Measurements from ENCODE around the gene PCDHA8. TPM values are rescaled to one million over a fixed set of nuclear protein-coding genes. Genes with fewer than 3 reads are reported as not detected.
"Not testable (repeated sequence)": the region's sequence is repeated elsewhere in the genome, so short reads cannot be mapped to it uniquely, and the experiment has no call there.

PCDHA8 gene
- total RNA-seq, 2 donors from 2014 or later = 2.1 to 4.6 TPM

- no peak for ATAC-seq
- intact Hi-C loops (cut with DNase I) = no loop called here
- 19 to 23% methylated on average over 6 of the region's 6 CpGs for WGBS, 2 donors
Measured at GRCh38 chr5:140822281-140822629, 18.7 kb upstream of the PCDHA8 start.

GRCh38 chr5:140822969-140823368, 18.0 kb upstream of the PCDHA8 start:
- H3K27ac ChIP-seq; H3K4me1 ChIP-seq; intact Hi-C loops (cut with DNase I); H3K4me3 ChIP-seq; H3K36me3 ChIP-seq (replicated peaks in 1 of 2; ENCODE audit: insufficient read depth in 1 of 2, low read depth in 2 of 2); H3K27me3 ChIP-seq; ATAC-seq; DNase-seq: not testable (repeated sequence)
- peaks cover 0 to 22% (median 4%) of the 10 kb centered on the region in 3 donors for H3K9me3 ChIP-seq
- WGBS, 2 donors = 42 to 58% methylated on average over 8 to 46 of the region's 48 CpGs

More at GRCh38 chr5:140822281-140822629, 18.7 kb upstream of the PCDHA8 start:
- TF ChIP-seq POLR2A (IDR thresholded peaks at IDR 0.05) = no peak
- TF ChIP-seq CTCF (IDR thresholded peaks at IDR 0.05) = no peak
- H3K4me3 ChIP-seq = no peak overlapping the region
- no peaks in the 10 kb centered on the region for H3K4me1 ChIP-seq
- peaks cover 0 to 21% (median 4%) of the 10 kb centered on the region in 3 donors for H3K9me3 ChIP-seq
- no peaks in the 10 kb centered on the region for H3K27me3 ChIP-seq
- H3K27ac ChIP-seq = no peak overlapping the region
- DNase-seq = no peak
- H3K36me3 ChIP-seq (replicated peaks in 1 of 2; ENCODE audit: insufficient read depth in 1 of 2, low read depth in 2 of 2) = no peaks in the 10 kb centered on the region

GRCh38 chr5:140823475-140823874, 17.5 kb upstream of the PCDHA8 start:
- WGBS, 2 donors = 31 to 43% methylated on average over 3 to 36 of the region's 38 CpGs
- Histone ChIP-seq H3K27me3 (no peaks in the 10 kb centered on the region), H3K36me3 (replicated peaks in 1 of 2; ENCODE audit: insufficient read depth in 1 of 2, low read depth in 2 of 2) (no peaks in the 10 kb centered on the region), H3K27ac (no peak overlapping the region), H3K9me3 (peaks cover 0 to 27% (median 4%) of the 10 kb centered on the region in 3 donors), H3K4me3 (no peak overlapping the region), H3K4me1 (no peaks in the 10 kb centered on the region)
- intact Hi-C loops (cut with DNase I) = no loop called here
- no peak for ATAC-seq
- DNase-seq = no peak
- no peak for TF ChIP-seq CTCF (IDR thresholded peaks at IDR 0.05)
- TF ChIP-seq POLR2A (IDR thresholded peaks at IDR 0.05) = no peak

- ATAC-seq (peak; percentile 47), DNase-seq (no peak)
- H3K4me3 ChIP-seq = no peak within 1 kb of the TSS
- H3K27ac ChIP-seq = no peak within 1 kb of the TSS
- TF ChIP-seq POLR2A (IDR thresholded peaks at IDR 0.05) (no peak), CTCF (IDR thresholded peaks at IDR 0.05) (peak in 3 of 7 experiments; percentile 8 to 24 (median 16))
- peaks cover 0 to 31% (median 4%) of the 10 kb centered on the region in 3 donors for H3K9me3 ChIP-seq
- WGBS, 2 donors = 14 to 15% methylated on average over 26 to 27 of the region's 27 CpGs
- no peaks in the 10 kb centered on the region for H3K4me1 ChIP-seq
- no peaks in the 10 kb centered on the region for H3K36me3 ChIP-seq (replicated peaks in 1 of 2; ENCODE audit: insufficient read depth in 1 of 2, low read depth in 2 of 2)
- H3K27me3 ChIP-seq = no peaks in the 10 kb centered on the region
- intact Hi-C loops (cut with DNase I) = no loop called here
Measured at GRCh38 chr5:140827704-140828361, 13.2 kb upstream of the PCDHA8 start, which contains the start of gene PCDHA6. Gene PCDHA6 (plus strand): TSS chr5:140827960. CDS start chr5:140828092, 132 bp downstream.

GRCh38 chr5:140828362-140828737, 12.6 kb upstream of the PCDHA8 start:
- H3K4me3 ChIP-seq = no peak overlapping the region
- intact Hi-C loops (cut with DNase I) = no loop called here

GRCh38 chr5:140829511-140830501, 11.2 kb upstream of the PCDHA8 start:
- DNase-seq; H3K4me1 ChIP-seq; H3K36me3 ChIP-seq (replicated peaks in 1 of 2; ENCODE audit: insufficient read depth in 1 of 2, low read depth in 2 of 2); H3K27ac ChIP-seq; intact Hi-C loops (cut with DNase I); H3K27me3 ChIP-seq; H3K4me3 ChIP-seq; ATAC-seq: not testable (repeated sequence)
- WGBS, 2 donors = 26 to 35% methylated on average over 14 to 80 of the region's 106 CpGs
- H3K9me3 ChIP-seq = peaks cover 0 to 30% (median 0%) of the 10 kb centered on the region in 3 donors

More at GRCh38 chr5:140828362-140828737, 12.6 kb upstream of the PCDHA8 start:
- Histone ChIP-seq H3K9me3 (peaks cover 0 to 26% (median 4%) of the 10 kb centered on the region in 3 donors), H3K4me1 (no peaks in the 10 kb centered on the region), H3K27ac (no peak overlapping the region), H3K36me3 (replicated peaks in 1 of 2; ENCODE audit: insufficient read depth in 1 of 2, low read depth in 2 of 2) (no peaks in the 10 kb centered on the region), H3K27me3 (no peaks in the 10 kb centered on the region)
- DNase-seq = no peak
- 18 to 22% methylated on average over 9 to 18 of the region's 18 CpGs for WGBS, 2 donors
- no peak for TF ChIP-seq POLR2A (IDR thresholded peaks at IDR 0.05)
- TF ChIP-seq CTCF (IDR thresholded peaks at IDR 0.05) = peak in 3 of 7 experiments; percentile 5 to 10 (median 6)
- ATAC-seq = no peak

All from body of pancreas (tissue), 4 donors.